ENCODE measurements around the gene CEMP1.

The CEMP1 gene

GRCh38 chr16:2518823-2519710 lies 12.1 kb downstream of the CEMP1 start:
- DNase-seq (ENCODE audit: low spot score), result no peak

- no peak for DNase-seq (ENCODE audit: low spot score)
Observed at GRCh38 chr16:2517954-2518605, 13.1 kb downstream of the CEMP1 start.

GRCh38 chr16:2516391-2517240 lies 14.6 kb downstream of the CEMP1 start:
- DNase-seq (ENCODE audit: low spot score), result no peak

GRCh38 chr16:2515180-2515851 lies 15.9 kb downstream of the CEMP1 start:
- DNase-seq (ENCODE audit: low spot score), result peak; percentile 54

- DNase-seq (ENCODE audit: low spot score), result peak; percentile 20
Observed at GRCh38 chr16:2514333-2515179, 16.7 kb downstream of the CEMP1 start.

GRCh38 chr16:2513405-2514332 lies 17.5 kb downstream of the CEMP1 start, which contains the start of gene ATP6V0C:
Gene ATP6V0C (plus strand): TSS chr16:2513952. CDS start chr16:2514104, 152 bp downstream.
- DNase-seq (ENCODE audit: low spot score), result peak; percentile 93

- no peak for DNase-seq (ENCODE audit: low spot score)
Observed at GRCh38 chr16:2512735-2513404, 18.3 kb downstream of the CEMP1 start.

- DNase-seq (ENCODE audit: low spot score), result no peak
Observed at GRCh38 chr16:2511996-2512734, 19.0 kb downstream of the CEMP1 start.

- no peak for DNase-seq (ENCODE audit: low spot score)
Observed at GRCh38 chr16:2511128-2511800, 19.9 kb downstream of the CEMP1 start.

- no peak for DNase-seq (ENCODE audit: low spot score)
Observed at GRCh38 chr16:2508722-2509400, 22.3 kb downstream of the CEMP1 start.

- no peak for DNase-seq (ENCODE audit: low spot score)
Observed at GRCh38 chr16:2507665-2508064, 23.5 kb downstream of the CEMP1 start.

GRCh38 chr16:2507052-2507659 lies 24.1 kb downstream of the CEMP1 start:
- DNase-seq (ENCODE audit: low spot score), result no peak

GRCh38 chr16:2505695-2506094 lies 25.5 kb downstream of the CEMP1 start:
- no peak for DNase-seq (ENCODE audit: low spot score)

GRCh38 chr16:2501946-2502895 lies 29.0 kb downstream of the CEMP1 start:
- DNase-seq (ENCODE audit: low spot score), result no peak

GRCh38 chr16:2500918-2501750 lies 30.1 kb downstream of the CEMP1 start:
- DNase-seq (ENCODE audit: low spot score), result peak; percentile 81
